GM23248 (cell line): Measurements from ENCODE around the gene WBP1L. TPM values are rescaled to one million over a fixed set of nuclear protein-coding genes. Genes with fewer than 3 reads are reported as not detected.

ENCODE experiments used
- DNase-seq: peaks from one replicate; pipeline ENCODE4 v3.0.0-alpha.2; 2015
- H2AFZ ChIP-seq: fragments of 200-600 bp; sonication (generic); 2 replicates; pipeline ENCODE4 v1.6.1; 2016; ENCODE audit warnings: antibody characterized with exemption
- H3F3A ChIP-seq: fragments of 200-600 bp; sonication (generic); 2 replicates; pipeline ENCODE4 v1.6.1; 2016; ENCODE audit warnings: mild to moderate bottlenecking, antibody characterized with exemption, mixed run types; ENCODE audit not compliant: insufficient read depth
- H3K27ac ChIP-seq: fragments of 200-600 bp; sonication (generic); 2 replicates; pipeline ENCODE4 v1.5.1; 2016; ENCODE audit warnings: mild to moderate bottlenecking
- H3K27me3 ChIP-seq: fragments of 200-600 bp; sonication (generic); replicated peaks from 2 replicates; pipeline ENCODE4 v1.6.1; 2016; ENCODE audit warnings: mild to moderate bottlenecking; ENCODE audit not compliant: insufficient read depth
- H3K36me3 ChIP-seq: fragments of 200-600 bp; sonication (generic); 2 replicates; pipeline ENCODE4 v1.6.1; 2016; ENCODE audit warnings: low read depth, mild to moderate bottlenecking
- H3K4me1 ChIP-seq: fragments of 200-600 bp; sonication (generic); 2 replicates; pipeline ENCODE4 v1.6.1; 2016; ENCODE audit warnings: mild to moderate bottlenecking; ENCODE audit not compliant: insufficient read depth
- H3K4me2 ChIP-seq: fragments of 200-600 bp; sonication (generic); one replicate; pipeline ENCODE4 v1.6.1; 2016; ENCODE audit warnings: mild to moderate bottlenecking; ENCODE audit not compliant: unreplicated experiment
- H3K4me3 ChIP-seq: fragments of 200-600 bp; sonication (generic); 2 replicates; pipeline ENCODE4 v1.5.1; 2016; ENCODE audit warnings: mild to moderate bottlenecking
- H3K79me2 ChIP-seq: fragments of 200-600 bp; sonication (generic); 2 replicates; pipeline ENCODE4 v1.6.1; 2016; ENCODE audit warnings: mild to moderate bottlenecking; ENCODE audit not compliant: insufficient read depth
- H3K9ac ChIP-seq: fragments of 200-600 bp; sonication (generic); 2 replicates; pipeline ENCODE4 v1.6.1; 2016; ENCODE audit warnings: mild to moderate bottlenecking
- H3K9me2 ChIP-seq: fragments of 200-600 bp; sonication (generic); 2 replicates; pipeline ENCODE4 v1.6.1; 2016; ENCODE audit warnings: mixed run types, mild to moderate bottlenecking, moderate library complexity; ENCODE audit not compliant: insufficient read depth
- H3K9me3 ChIP-seq: fragments of 200-600 bp; sonication (generic); one replicate; pipeline ENCODE4 v1.6.1; 2017; ENCODE audit warnings: low read depth
- H4K20me1 ChIP-seq: fragments of 200-600 bp; sonication (generic); 2 replicates; pipeline ENCODE4 v1.6.0; 2016; ENCODE audit not compliant: insufficient read depth
- EZH2 ChIP-seq: fragments of 200-600 bp; sonication (generic); IDR thresholded peaks from 2 replicates; pipeline ENCODE4 v1.6.1; 2018; ENCODE audit warnings: antibody characterized with exemption, mild to moderate bottlenecking; ENCODE audit not compliant: insufficient read depth, poor library complexity, severe bottlenecking
- EZH2phosphoT487 ChIP-seq: fragments of 200-600 bp; sonication (generic); IDR thresholded peaks from 2 replicates; pipeline ENCODE4 v1.6.1; 2018; ENCODE audit warnings: antibody characterized with exemption, moderate library complexity, mild to moderate bottlenecking, low read depth; ENCODE audit not compliant: insufficient read depth
- WGBS, 2 experiments: methylation state at CpG; one replicate each; pipeline ENCODE4 v1.1.6; 2015 to 2017; ENCODE audit warnings: low lambda C conversion rate in 2 of 2, low coverage in 1 of 2; ENCODE audit errors: missing lambda C conversion rate in 2 of 2; 5-methylcytosine and 5-hydroxymethylcytosine counted together
- in situ Hi-C: fragments of 300-500 bp; cut with MboI; formaldehyde crosslinking; loops from 2 replicates; pipeline ENCODE4 v1.15.0; 2020
- polyA plus RNA-seq: library from polyadenylated mRNA; unstranded; fragments of >200 nt; fragmentation: Nextera tagmentation; extraction: Ambion mirVana; gene quantifications from 2 replicates; pipeline ENCODE4 v1.2.1, GENCODE V29; 2016
- total RNA-seq: library from RNA; depleted of rRNA; stranded (reverse); fragments of >200 nt; shearing (Covaris generic); gene quantifications from 2 replicates; pipeline ENCODE4 v1.2.3, GENCODE V29; 2014

The WBP1L gene
- total and polyA plus RNA-seq, 2 experiments from 2014 or later = 21.1 to 57.4 TPM

GRCh38 chr10:102831322-102832071, 87.7 kb downstream of the WBP1L start:
- 48 to 56% methylated on average over 16 of the region's 16 CpGs for WGBS, 2 experiments
- in situ Hi-C loops = loop anchor here (5.0 kb wide), 2 partner anchors 71 to 104 kb away; no protein-coding TSS in a partner anchor

GRCh38 chr10:102832248-102832647, 88.5 kb downstream of the WBP1L start:
- Histone ChIP-seq H3K4me1 (no peaks in the 10 kb centered on the region), H3K9me2 (no peaks in the 10 kb centered on the region), H3K4me2 (no peak overlapping the region), H3K36me3 (no peaks in the 10 kb centered on the region), H3K9ac (no peak overlapping the region), H3K27me3 (no peaks in the 10 kb centered on the region; the same call in 1 of the 2 replicates), H2AFZ (no peak overlapping the region), H3K79me2 (no peaks in the 10 kb centered on the region), H3K9me3 (no peaks in the 10 kb centered on the region), H3K27ac (no peak overlapping the region), H3K4me3 (no peak overlapping the region), H3F3A (no peaks in the 10 kb centered on the region), H4K20me1 (no peaks in the 10 kb centered on the region)
- no peak for DNase-seq
- in situ Hi-C loops = loop anchor here (5.0 kb wide), 2 partner anchors 70 to 105 kb away; no protein-coding TSS in a partner anchor
- no peak for TF ChIP-seq EZH2phosphoT487
- TF ChIP-seq EZH2 = no peak
- whole genome bisulfite sequencing, 2 experiments = 86 to 92% methylated on average over 14 of the region's 14 CpGs

More at GRCh38 chr10:102831322-102832071, 87.7 kb downstream of the WBP1L start:
- Histone ChIP-seq H3K9me3 (no peaks in the 10 kb centered on the region), H3K4me2 (no peak overlapping the region), H4K20me1 (no peaks in the 10 kb centered on the region), H3K4me3 (no peak overlapping the region), H2AFZ (no peak overlapping the region), H3K79me2 (no peaks in the 10 kb centered on the region), H3K9me2 (no peaks in the 10 kb centered on the region), H3F3A (no peaks in the 10 kb centered on the region), H3K27me3 (no peaks in the 10 kb centered on the region), H3K9ac (no peak overlapping the region), H3K4me1 (no peaks in the 10 kb centered on the region), H3K36me3 (no peaks in the 10 kb centered on the region), H3K27ac (no peak overlapping the region)
- peak; percentile 67 for DNase-seq
- TF ChIP-seq EZH2phosphoT487 (no peak), EZH2 (no peak)

GRCh38 chr10:102832987-102833386, 89.2 kb downstream of the WBP1L start:
- in situ Hi-C loops = loop anchor here (5.0 kb wide), 2 partner anchors 69 to 106 kb away; no protein-coding TSS in a partner anchor

GRCh38 chr10:102834143-102834542, 90.4 kb downstream of the WBP1L start:
- no peaks in the 10 kb centered on the region for H3K36me3 ChIP-seq
- no peak overlapping the region for H3K9ac ChIP-seq
- H2AFZ ChIP-seq = no peak overlapping the region
- no peaks in the 10 kb centered on the region for H3K9me2 ChIP-seq
- no peak for DNase-seq
- H3K4me1 ChIP-seq = no peaks in the 10 kb centered on the region
- H3K9me3 ChIP-seq = no peaks in the 10 kb centered on the region
- H3K4me2 ChIP-seq = no peak overlapping the region
- no peaks in the 10 kb centered on the region; the same call in 1 of the 2 replicates for H3K27me3 ChIP-seq
- no peak overlapping the region for H3K27ac ChIP-seq
- no peaks in the 10 kb centered on the region for H3F3A ChIP-seq
- H3K4me3 ChIP-seq = no peak overlapping the region
- H4K20me1 ChIP-seq = no peaks in the 10 kb centered on the region
- H3K79me2 ChIP-seq = no peaks in the 10 kb centered on the region
- TF ChIP-seq EZH2phosphoT487 (no peak), EZH2 (no peak)
- 47 to 54% methylated on average over 9 of the region's 9 CpGs for WGBS, 2 experiments
- in situ Hi-C loops = loop anchor here (5.0 kb wide), 2 partner anchors 68 to 107 kb away; no protein-coding TSS in a partner anchor

More at GRCh38 chr10:102832987-102833386, 89.2 kb downstream of the WBP1L start:
- Histone ChIP-seq H3K27ac (no peak overlapping the region), H3K9ac (no peak overlapping the region), H3K4me3 (no peak overlapping the region), H4K20me1 (no peaks in the 10 kb centered on the region), H3K4me2 (no peak overlapping the region), H3K36me3 (no peaks in the 10 kb centered on the region), H3K9me3 (no peaks in the 10 kb centered on the region), H3K27me3 (no peaks in the 10 kb centered on the region; the same call in 1 of the 2 replicates), H3K79me2 (no peaks in the 10 kb centered on the region), H3K4me1 (no peaks in the 10 kb centered on the region), H3K9me2 (no peaks in the 10 kb centered on the region), H2AFZ (no peak overlapping the region), H3F3A (no peaks in the 10 kb centered on the region)
- WGBS, 2 experiments = 86 to 93% methylated on average over 4 of the region's 4 CpGs
- TF ChIP-seq EZH2phosphoT487 = no peak
- TF ChIP-seq EZH2 = no peak
- peak; percentile 61 for DNase-seq
